Skeletal muscle tissue (tissue), 4 donors: ENCODE measurements around the gene RMDN2. TPM values are rescaled to one million over a fixed set of nuclear protein-coding genes. Genes with fewer than 3 reads are reported as not detected.

Experiments
- H3K27ac ChIP-seq: one replicate; pipeline ENCODE4 v1.7.0; 2013; ENCODE audit warnings: mild to moderate bottlenecking, low read depth, low read length, inconsistent platforms
- H3K27me3 ChIP-seq, 3 donors: one replicate each; pipeline ENCODE4 v1.7.0; 2013; ENCODE audit warnings: low read length in 3 of 3; ENCODE audit not compliant: control insufficient read depth in 3 of 3, insufficient read depth in 3 of 3
- H3K36me3 ChIP-seq, 3 donors: one replicate each; pipeline ENCODE4 v1.7.0; 2013; ENCODE audit warnings: low read length in 3 of 3; ENCODE audit not compliant: control insufficient read depth in 3 of 3, insufficient read depth in 3 of 3
- H3K4me1 ChIP-seq, 3 donors: one replicate each; pipeline ENCODE4 v1.7.0; 2013; ENCODE audit warnings: low read length in 3 of 3, mild to moderate bottlenecking in 3 of 3; ENCODE audit not compliant: control insufficient read depth in 3 of 3, insufficient read depth in 3 of 3
- H3K4me3 ChIP-seq, 3 donors: one replicate each; pipeline ENCODE4 v1.7.0; 2013; ENCODE audit warnings: low read length in 3 of 3
- H3K9ac ChIP-seq, 3 donors: one replicate each; pipeline ENCODE4 v1.7.0; 2013; ENCODE audit warnings: low read length in 3 of 3, mild to moderate bottlenecking in 3 of 3, moderate library complexity in 2 of 3, low read depth in 1 of 3
- H3K9me3 ChIP-seq, 3 donors: one replicate each; pipeline ENCODE4 v1.7.0; 2013; ENCODE audit warnings: low read length in 3 of 3; ENCODE audit not compliant: control insufficient read depth in 3 of 3
- total RNA-seq: library from RNA; depleted of rRNA; stranded (reverse); fragments of >200 nt; gene quantifications from one replicate; pipeline ENCODE4 v1.2.3, GENCODE V29; 2014
- donor health status: Osteomylitis.

The RMDN2 gene
- total RNA-seq, 1 donor from 2014 or later = 12.0 TPM

GRCh38 chr2:38030635-38031355 lies 105.7 kb downstream of the RMDN2 start:
- H3K9me3 ChIP-seq = no peaks in the 10 kb centered on the region
- H3K4me1 ChIP-seq = no peaks in the 10 kb centered on the region
- H3K9ac ChIP-seq = no peak overlapping the region
- no peak overlapping the region for H3K4me3 ChIP-seq
- no peaks in the 10 kb centered on the region for H3K27me3 ChIP-seq
- no peaks in the 10 kb centered on the region for H3K36me3 ChIP-seq
- H3K27ac ChIP-seq = no peak overlapping the region

DNA sequence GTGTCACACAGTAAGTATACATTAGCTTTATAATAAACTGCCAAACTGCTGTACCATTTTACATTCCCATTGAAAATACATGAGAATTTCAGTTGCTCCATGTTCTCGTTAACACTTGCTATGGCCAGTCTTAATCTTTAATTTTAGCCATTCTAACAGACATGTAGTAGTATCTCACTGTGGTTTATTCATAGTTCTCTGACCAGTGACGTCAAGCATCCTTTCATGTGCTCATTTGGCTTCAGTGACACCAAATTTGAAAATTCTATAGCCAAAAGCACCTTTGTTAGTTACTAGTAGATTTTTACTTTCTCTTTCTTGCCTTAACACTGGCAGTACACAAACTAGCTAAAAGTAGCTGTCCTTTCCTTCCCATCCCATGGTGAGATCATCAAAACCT lies 107.9 kb downstream of the RMDN2 start:
- no peaks in the 10 kb centered on the region for H3K36me3 ChIP-seq
- no peak overlapping the region for H3K9ac ChIP-seq
- H3K27ac ChIP-seq = no peak overlapping the region
- peaks cover 2 to 7% (median 4%) of the 10 kb centered on the region in 3 donors for H3K4me1 ChIP-seq
- H3K9me3 ChIP-seq = no peaks in the 10 kb centered on the region
- peaks cover 0 to 20% (median 11%) of the 10 kb centered on the region in 3 donors for H3K27me3 ChIP-seq
- H3K4me3 ChIP-seq = no peak overlapping the region

DNA sequence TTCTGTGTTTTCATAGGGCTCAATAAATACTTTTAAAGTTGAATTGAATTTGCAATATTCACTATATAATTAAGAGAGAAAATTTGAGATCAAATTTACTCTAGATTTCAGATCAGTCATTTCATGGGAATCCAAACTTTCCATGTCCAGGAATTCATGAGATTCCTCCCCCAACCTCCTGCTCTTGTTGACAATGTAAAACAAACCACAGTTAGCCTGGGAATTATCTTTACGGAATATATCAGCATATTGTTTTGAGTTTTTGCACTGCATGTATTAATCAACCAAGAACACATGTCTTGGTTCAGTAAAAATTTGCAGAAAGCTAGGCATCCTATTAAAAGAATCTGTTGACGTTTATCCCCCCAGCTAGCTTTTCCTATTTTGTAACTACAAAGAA lies 108.6 kb downstream of the RMDN2 start:
- Histone ChIP-seq H3K9me3 (no peaks in the 10 kb centered on the region), H3K36me3 (no peaks in the 10 kb centered on the region), H3K27me3 (peaks cover 0 to 27% (median 16%) of the 10 kb centered on the region in 3 donors), H3K27ac (no peak overlapping the region), H3K4me1 (peaks cover 9 to 14% (median 10%) of the 10 kb centered on the region in 3 donors), H3K9ac (no peak overlapping the region), H3K4me3 (no peak overlapping the region)

DNA sequence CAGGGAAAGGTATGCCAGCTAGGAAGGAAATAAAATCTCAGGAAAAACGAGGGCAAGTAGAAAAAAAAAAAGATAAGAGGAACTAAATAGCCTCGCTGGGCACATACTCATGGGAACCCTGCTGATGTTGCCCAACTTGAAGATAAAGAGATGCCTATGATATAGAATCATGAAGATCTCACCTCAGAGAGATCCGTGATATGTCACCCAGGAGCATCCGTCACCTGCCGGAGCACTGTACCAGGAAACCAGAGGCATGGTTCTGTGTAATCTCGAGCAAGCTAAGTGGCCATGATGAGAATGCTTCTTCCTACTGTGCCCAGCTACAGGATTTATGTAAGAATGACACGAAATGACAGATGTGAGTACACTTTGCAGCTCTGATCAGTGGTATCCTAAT lies 110.9 kb downstream of the RMDN2 start:
- Histone ChIP-seq H3K36me3 (no peaks in the 10 kb centered on the region), H3K27ac (no peak overlapping the region), H3K4me3 (no peak overlapping the region), H3K27me3 (peaks cover 5 to 34% (median 22%) of the 10 kb centered on the region in 3 donors), H3K9me3 (no peaks in the 10 kb centered on the region), H3K9ac (no peak overlapping the region), H3K4me1 (peaks cover 10 to 16% (median 11%) of the 10 kb centered on the region in 3 donors)

GRCh38 chr2:38037325-38037724 lies 112.2 kb downstream of the RMDN2 start:
- Histone ChIP-seq H3K9me3 (no peaks in the 10 kb centered on the region), H3K4me3 (no peak overlapping the region), H3K9ac (no peak overlapping the region), H3K27ac (peak overlapping the region; percentile 51), H3K36me3 (no peaks in the 10 kb centered on the region), H3K27me3 (peaks cover 5 to 34% (median 22%) of the 10 kb centered on the region in 3 donors), H3K4me1 (peaks cover 10 to 16% (median 11%) of the 10 kb centered on the region in 3 donors)

GRCh38 chr2:38037757-38038621 lies 112.9 kb downstream of the RMDN2 start:
- Histone ChIP-seq H3K9me3 (peaks cover 0 to 2% (median 0%) of the 10 kb centered on the region in 3 donors), H3K4me3 (peak overlapping the region; percentile 49 to 64 (median 64)), H3K27ac (peak overlapping the region; percentile 56), H3K27me3 (peaks cover 5 to 34% (median 22%) of the 10 kb centered on the region in 3 donors), H3K9ac (peak overlapping the region; percentile 55 to 69 (median 59)), H3K4me1 (peaks cover 10 to 16% (median 11%) of the 10 kb centered on the region in 3 donors), H3K36me3 (no peaks in the 10 kb centered on the region)

- peaks cover 5 to 34% (median 22%) of the 10 kb centered on the region in 3 donors for H3K27me3 ChIP-seq
- H3K9me3 ChIP-seq = peaks cover 0 to 2% (median 0%) of the 10 kb centered on the region in 3 donors
- no peaks in the 10 kb centered on the region for H3K36me3 ChIP-seq
- H3K4me1 ChIP-seq = peaks cover 10 to 16% (median 11%) of the 10 kb centered on the region in 3 donors
- peak overlapping the region; percentile 49 to 64 (median 64) for H3K4me3 ChIP-seq
- peak overlapping the region; percentile 55 to 69 (median 59) for H3K9ac ChIP-seq
- peak overlapping the region; percentile 56 for H3K27ac ChIP-seq
Observed at GRCh38 chr2:38038682-38039081, 113.6 kb downstream of the RMDN2 start.

DNA sequence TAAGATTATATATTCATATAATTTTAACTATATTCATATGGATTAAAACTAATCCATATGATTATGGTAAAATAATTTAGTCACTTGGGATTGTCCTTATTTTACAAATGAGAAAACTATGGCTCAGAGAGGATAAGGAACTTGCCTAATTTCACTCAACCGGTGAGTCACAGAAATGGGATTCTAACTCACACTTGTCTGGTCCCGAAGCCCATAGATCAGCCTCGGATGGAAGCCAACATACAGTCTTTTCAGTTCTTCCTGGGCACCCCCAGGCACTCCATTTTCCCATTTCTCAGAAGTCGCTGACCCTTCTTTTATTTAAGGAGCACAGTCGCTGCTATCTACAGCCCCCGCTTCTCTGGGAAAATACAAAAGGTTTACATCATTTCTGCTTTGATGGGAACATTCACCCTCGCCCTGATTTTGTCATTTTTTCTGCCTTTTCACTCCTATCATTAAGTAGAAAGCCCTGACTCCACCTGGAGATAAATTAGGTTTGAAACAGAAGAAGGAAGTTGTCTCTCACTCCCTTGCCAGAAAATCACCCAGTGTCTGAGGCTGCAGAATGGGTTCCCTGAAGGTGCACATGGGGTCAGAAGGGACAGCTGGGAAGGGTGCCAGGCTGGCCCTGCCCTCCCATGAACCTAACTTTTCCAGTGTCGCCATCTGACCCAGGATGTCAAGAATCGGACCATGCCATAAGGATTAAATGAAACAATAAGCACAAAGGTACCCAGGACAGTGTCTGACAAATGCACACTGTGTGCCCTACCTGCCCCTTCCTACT lies 114.2 kb downstream of the RMDN2 start:
- Histone ChIP-seq H3K36me3 (no peaks in the 10 kb centered on the region), H3K9ac (no peak overlapping the region), H3K27me3 (peaks cover 5 to 34% (median 22%) of the 10 kb centered on the region in 3 donors), H3K27ac (no peak overlapping the region), H3K4me1 (peaks cover 10 to 16% (median 11%) of the 10 kb centered on the region in 3 donors), H3K9me3 (peaks cover 0 to 2% (median 0%) of the 10 kb centered on the region in 3 donors), H3K4me3 (no peak overlapping the region)

DNA sequence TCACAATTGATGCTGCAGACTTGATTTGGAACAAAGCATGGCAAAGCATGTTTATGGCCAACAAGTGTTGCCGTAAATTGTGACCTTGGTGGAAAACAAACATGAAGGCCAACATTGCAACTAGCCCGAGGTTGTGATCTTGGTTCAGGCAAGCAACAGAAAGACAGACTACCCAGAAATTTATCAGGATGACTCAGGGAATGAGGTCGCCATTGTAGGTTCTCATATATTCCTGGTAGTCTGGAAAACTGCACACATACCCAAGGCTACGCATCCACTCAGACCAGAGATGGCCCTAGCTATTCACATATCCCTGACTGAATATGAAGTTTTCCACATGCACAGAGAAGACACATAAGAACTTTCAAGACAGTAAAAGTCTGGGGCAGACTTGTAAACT lies 120.7 kb downstream of the RMDN2 start:
- no peak overlapping the region for H3K4me3 ChIP-seq
- H3K9me3 ChIP-seq = peaks cover 0 to 2% (median 0%) of the 10 kb centered on the region in 3 donors
- H3K9ac ChIP-seq = no peak overlapping the region
- H3K4me1 ChIP-seq = no peaks in the 10 kb centered on the region
- H3K36me3 ChIP-seq = no peaks in the 10 kb centered on the region
- H3K27me3 ChIP-seq = no peaks in the 10 kb centered on the region
- H3K27ac ChIP-seq = no peak overlapping the region
